ENCODE measurements around the gene BRSK2. TPM values are rescaled to one million over a fixed set of nuclear protein-coding genes. Genes with fewer than 3 reads are reported as not detected.
"Not testable (repeated sequence)": the region's sequence is repeated elsewhere in the genome, so short reads cannot be mapped to it uniquely, and the experiment has no call there.

BRSK2 gene
- polyA plus RNA-seq, 4 donors: 0.27 to 7.9 (median 3.3) TPM; not detected in 1

- FAIRE-seq: no peak
- 83 to 90% (median 84%) methylated on average over 10 of the region's 10 CpGs for WGBS, 3 donors
- Histone ChIP-seq H3K27me3 (ENCODE audit: control insufficient read depth in 3 of 3, insufficient read depth in 3 of 3, low read length in 3 of 3) (no peaks in the 10 kb centered on the region), H3K27ac (ENCODE audit: low read depth in 1 of 3, low read length in 2 of 3) (no peak overlapping the region), H3K4me1 (ENCODE audit: control insufficient read depth in 3 of 3, insufficient read depth in 2 of 3, low read depth in 1 of 3, low read length in 2 of 3) (no peaks in the 10 kb centered on the region), H3K36me3 (ENCODE audit: control insufficient read depth in 3 of 3, insufficient read depth in 2 of 3, low read depth in 1 of 3, low read length in 3 of 3) (peaks cover 0 to 20% (median 0%) of the 10 kb centered on the region in 3 donors), H3K9me3 (ENCODE audit: control insufficient read depth in 2 of 2, insufficient read depth in 1 of 2, low read depth in 1 of 2, low read length in 1 of 2) (no peaks in the 10 kb centered on the region), H3K4me3 (ENCODE audit: low read depth in 1 of 3, low read length in 3 of 3) (no peak overlapping the region)
- no peak for DNase-seq
Observed at GRCh38 chr11:1508986-1509385, 119.3 kb downstream of the BRSK2 start.

GRCh38 chr11:1509626-1510255, 120.0 kb downstream of the BRSK2 start:
- Histone ChIP-seq H3K9me3 (ENCODE audit: control insufficient read depth in 2 of 2, insufficient read depth in 1 of 2, low read depth in 1 of 2, low read length in 1 of 2) (no peaks in the 10 kb centered on the region), H3K36me3 (ENCODE audit: control insufficient read depth in 3 of 3, insufficient read depth in 2 of 3, low read depth in 1 of 3, low read length in 3 of 3) (peaks cover 0 to 22% (median 0%) of the 10 kb centered on the region in 3 donors), H3K4me3 (ENCODE audit: low read depth in 1 of 3, low read length in 3 of 3) (no peak overlapping the region), H3K4me1 (ENCODE audit: control insufficient read depth in 3 of 3, insufficient read depth in 2 of 3, low read depth in 1 of 3, low read length in 2 of 3) (no peaks in the 10 kb centered on the region), H3K27ac (ENCODE audit: low read depth in 1 of 3, low read length in 2 of 3) (no peak overlapping the region), H3K27me3 (ENCODE audit: control insufficient read depth in 3 of 3, insufficient read depth in 3 of 3, low read length in 3 of 3) (no peaks in the 10 kb centered on the region)
- DNase-seq (no peak), FAIRE-seq (no peak)
- 83 to 85% (median 85%) methylated on average over 10 to 20 of the region's 20 CpGs for WGBS, 3 donors

GRCh38 chr11:1510351-1510750, 120.6 kb downstream of the BRSK2 start:
- H3K27ac ChIP-seq (ENCODE audit: low read depth in 1 of 3, low read length in 2 of 3); H3K4me3 ChIP-seq (ENCODE audit: low read depth in 1 of 3, low read length in 3 of 3); H3K4me1 ChIP-seq (ENCODE audit: control insufficient read depth in 3 of 3, insufficient read depth in 2 of 3, low read depth in 1 of 3, low read length in 2 of 3); H3K9me3 ChIP-seq (ENCODE audit: control insufficient read depth in 2 of 2, insufficient read depth in 1 of 2, low read depth in 1 of 2, low read length in 1 of 2); DNase-seq; FAIRE-seq; H3K27me3 ChIP-seq (ENCODE audit: control insufficient read depth in 3 of 3, insufficient read depth in 3 of 3, low read length in 3 of 3): not testable (repeated sequence)
- peaks cover 0 to 22% (median 0%) of the 10 kb centered on the region in 3 donors for H3K36me3 ChIP-seq (ENCODE audit: control insufficient read depth in 3 of 3, insufficient read depth in 2 of 3, low read depth in 1 of 3, low read length in 3 of 3)
- 78 to 91% (median 86%) methylated on average over 9 to 16 of the region's 18 CpGs for WGBS, 3 donors

- Histone ChIP-seq H3K4me3 (ENCODE audit: low read depth in 1 of 3, low read length in 3 of 3) (no peak overlapping the region), H3K36me3 (ENCODE audit: control insufficient read depth in 3 of 3, insufficient read depth in 2 of 3, low read depth in 1 of 3, low read length in 3 of 3) (peaks cover 0 to 22% (median 0%) of the 10 kb centered on the region in 3 donors), H3K27ac (ENCODE audit: low read depth in 1 of 3, low read length in 2 of 3) (no peak overlapping the region), H3K9me3 (ENCODE audit: control insufficient read depth in 2 of 2, insufficient read depth in 1 of 2, low read depth in 1 of 2, low read length in 1 of 2) (no peaks in the 10 kb centered on the region), H3K27me3 (ENCODE audit: control insufficient read depth in 3 of 3, insufficient read depth in 3 of 3, low read length in 3 of 3) (no peaks in the 10 kb centered on the region), H3K4me1 (ENCODE audit: control insufficient read depth in 3 of 3, insufficient read depth in 2 of 3, low read depth in 1 of 3, low read length in 2 of 3) (peaks cover 0 to 4% (median 2%) of the 10 kb centered on the region in 3 donors)
- FAIRE-seq (no peak), DNase-seq (no peak)
- WGBS, 3 donors: 83 to 86% (median 83%) methylated on average over 11 of the region's 11 CpGs
Observed at GRCh38 chr11:1510928-1511327, 121.2 kb downstream of the BRSK2 start.

GRCh38 chr11:1511937-1512496, 122.3 kb downstream of the BRSK2 start:
- DNase-seq (no peak), FAIRE-seq (no peak)
- Histone ChIP-seq H3K27me3 (ENCODE audit: control insufficient read depth in 3 of 3, insufficient read depth in 3 of 3, low read length in 3 of 3) (no peaks in the 10 kb centered on the region), H3K4me3 (ENCODE audit: low read depth in 1 of 3, low read length in 3 of 3) (no peak overlapping the region), H3K9me3 (ENCODE audit: control insufficient read depth in 2 of 2, insufficient read depth in 1 of 2, low read depth in 1 of 2, low read length in 1 of 2) (no peaks in the 10 kb centered on the region), H3K27ac (ENCODE audit: low read depth in 1 of 3, low read length in 2 of 3) (no peak overlapping the region), H3K4me1 (ENCODE audit: control insufficient read depth in 3 of 3, insufficient read depth in 2 of 3, low read depth in 1 of 3, low read length in 2 of 3) (peaks cover 0 to 4% (median 2%) of the 10 kb centered on the region in 3 donors), H3K36me3 (ENCODE audit: control insufficient read depth in 3 of 3, insufficient read depth in 2 of 3, low read depth in 1 of 3, low read length in 3 of 3) (peaks cover 0 to 19% (median 0%) of the 10 kb centered on the region in 3 donors)
- WGBS, 3 donors: 74 to 80% (median 75%) methylated on average over 12 of the region's 12 CpGs

Other genes with a start within 250 kb of the BRSK2 start
- gene MUC5AC, start 232.0 kb upstream of the BRSK2 start, polyA plus RNA-seq: under 1 TPM in 2 of 4 donors, not detected in 2; 0.06 to 0.13 TPM
- 1 to 10 TPM in 1 of 4 donors, under 1 TPM in 1, not detected in 2; 0.04 to 2.4 TPM for gene MUC5B, start 166.9 kb upstream of the BRSK2 start, polyA plus RNA-seq
- 10 to 100 TPM; 33.1 to 57.0 (median 41.0) TPM for gene TOLLIP, start 80.3 kb upstream of the BRSK2 start, polyA plus RNA-seq
- gene MOB2, start 96.8 kb downstream of the BRSK2 start, polyA plus RNA-seq: 10 to 100 TPM; 28.3 to 48.6 (median 42.0) TPM
- 10 to 100 TPM in 1 of 4 donors, 1 to 10 TPM in 3; 3.1 to 15.0 (median 7.1) TPM for gene DUSP8, start 182.3 kb downstream of the BRSK2 start, polyA plus RNA-seq
- gene KRTAP5-1, start 195.3 kb downstream of the BRSK2 start, polyA plus RNA-seq: 1 to 10 TPM in 1 of 4 donors, not detected in 3; 2.0 TPM
- under 1 TPM in 1 of 4 donors, not detected in 3; 0.07 TPM for gene KRTAP5-2, start 208.4 kb downstream of the BRSK2 start, polyA plus RNA-seq
- not detected for gene KRTAP5-3, start 218.5 kb downstream of the BRSK2 start, polyA plus RNA-seq
- gene KRTAP5-4, start 232.2 kb downstream of the BRSK2 start, polyA plus RNA-seq: not detected
- under 1 TPM in 1 of 4 donors, not detected in 3; 0.65 TPM for gene KRTAP5-5, start 239.8 kb downstream of the BRSK2 start, polyA plus RNA-seq

Data from small intestine (tissue), 7 donors.